ENCODE results near the gene SUMF1. TPM values are rescaled to one million over a fixed set of nuclear protein-coding genes. Genes with fewer than 3 reads are reported as not detected.
"Not testable (repeated sequence)": the region's sequence is repeated elsewhere in the genome, so short reads cannot be mapped to it uniquely, and the experiment has no call there.

The SUMF1 gene
- total RNA-seq, 2 donors from 2014 or later, result 24.3 to 29.8 TPM

GRCh38 chr3:4472766-4473165, 5.7 kb upstream of the SUMF1 start:
- DNase-seq (ENCODE audit: low spot score), result no peak
- intact Hi-C loops (cut with DNase I), result no loop called here

GRCh38 chr3:4472312-4472711, 5.2 kb upstream of the SUMF1 start:
- intact Hi-C loops (cut with DNase I), result no loop called here

GRCh38 chr3:4471907-4472306, 4.8 kb upstream of the SUMF1 start:
- intact Hi-C loops (cut with DNase I), result no loop called here
- DNase-seq (ENCODE audit: low spot score), result no peak

More at GRCh38 chr3:4472312-4472711, 5.2 kb upstream of the SUMF1 start:
- DNase-seq (ENCODE audit: low spot score), result no peak

- no peak for DNase-seq (ENCODE audit: low spot score)
- intact Hi-C loops (cut with DNase I), result no loop called here
Observed at GRCh38 chr3:4467522-4467867, 426 bp upstream of the SUMF1 start.

- DNase-seq (ENCODE audit: low spot score), result no peak
- intact Hi-C loops (cut with DNase I), result no loop called here
Observed at GRCh38 chr3:4464576-4464975, 2.5 kb downstream of the SUMF1 start.

- DNase-seq (ENCODE audit: low spot score), result no peak
- intact Hi-C loops (cut with DNase I), result no loop called here
Observed at GRCh38 chr3:4462369-4463040, 4.6 kb downstream of the SUMF1 start.

- no peak for DNase-seq (ENCODE audit: low spot score)
- intact Hi-C loops (cut with DNase I), result no loop called here
Observed at GRCh38 chr3:4461468-4462090, 5.5 kb downstream of the SUMF1 start.

- no peak for DNase-seq (ENCODE audit: low spot score)
- intact Hi-C loops (cut with DNase I), result no loop called here
Observed at GRCh38 chr3:4460334-4460733, 6.7 kb downstream of the SUMF1 start.

- intact Hi-C loops (cut with DNase I), result no loop called here
- no peak for DNase-seq (ENCODE audit: low spot score)
Observed at GRCh38 chr3:4458961-4459360, 8.1 kb downstream of the SUMF1 start.

GRCh38 chr3:4456780-4457179, 10.3 kb downstream of the SUMF1 start:
- intact Hi-C loops (cut with DNase I); DNase-seq (ENCODE audit: low spot score): not testable (repeated sequence)

GRCh38 chr3:4454142-4454541, 12.9 kb downstream of the SUMF1 start:
- DNase-seq (ENCODE audit: low spot score), result no peak
- intact Hi-C loops (cut with DNase I), result no loop called here

- intact Hi-C loops (cut with DNase I), result no loop called here
- no peak for DNase-seq (ENCODE audit: low spot score)
Observed at GRCh38 chr3:4449043-4449805, 17.8 kb downstream of the SUMF1 start.

- no peak for DNase-seq (ENCODE audit: low spot score)
- intact Hi-C loops (cut with DNase I), result no loop called here
Observed at GRCh38 chr3:4448187-4448586, 18.9 kb downstream of the SUMF1 start.

GRCh38 chr3:4447295-4447999, 19.6 kb downstream of the SUMF1 start:
- intact Hi-C loops (cut with DNase I), result no loop called here
- DNase-seq (ENCODE audit: low spot score), result no peak

GRCh38 chr3:4440951-4441350, 26.1 kb downstream of the SUMF1 start:
- no peak for DNase-seq (ENCODE audit: low spot score)
- intact Hi-C loops (cut with DNase I), result no loop called here

GRCh38 chr3:4438296-4438695, 28.8 kb downstream of the SUMF1 start:
- DNase-seq (ENCODE audit: low spot score), result no peak
- intact Hi-C loops (cut with DNase I), result no loop called here

- no peak for DNase-seq (ENCODE audit: low spot score)
- intact Hi-C loops (cut with DNase I), result no loop called here
Observed at GRCh38 chr3:4432259-4432658, 34.8 kb downstream of the SUMF1 start.

GRCh38 chr3:4429648-4430350, 37.3 kb downstream of the SUMF1 start:
- intact Hi-C loops (cut with DNase I), result no loop called here
- DNase-seq (ENCODE audit: low spot score), result no peak

- intact Hi-C loops (cut with DNase I), result no loop called here
Observed at GRCh38 chr3:4426782-4427344, 40.2 kb downstream of the SUMF1 start.

More at GRCh38 chr3:4426782-4427344, 40.2 kb downstream of the SUMF1 start:
- no peak for DNase-seq (ENCODE audit: low spot score)
